ENCODE data around the gene LTB4R2.

DNA sequence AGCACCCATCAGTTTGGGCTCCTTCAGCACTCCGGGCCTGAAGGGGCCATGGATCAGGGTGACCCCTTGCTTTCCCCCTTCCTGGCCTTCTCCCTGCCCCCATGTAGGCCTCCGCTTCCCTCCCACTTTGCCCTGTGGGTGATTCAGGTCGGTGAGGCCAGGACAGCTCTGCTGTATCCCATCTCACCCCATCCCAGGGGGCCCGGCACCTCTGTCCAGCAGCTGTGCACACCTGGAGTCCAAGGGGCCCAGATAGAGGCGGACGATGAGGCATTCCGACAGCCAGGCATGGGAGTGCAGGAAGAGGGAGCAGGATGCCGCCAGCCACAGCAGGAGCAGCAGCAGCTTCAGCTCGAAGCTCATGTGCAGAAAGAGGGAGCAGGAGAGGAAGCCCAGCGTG is 12.7 kb downstream of the LTB4R2 start:
- TF ChIP-seq CTCF (conservative IDR thresholded peaks at IDR 0.05) (no peak), EZH2 (IDR thresholded peaks at IDR 0.05; ENCODE audit: low read depth) (no peak)

Measured in PC-9 (cell line).